Adrenal gland (tissue), 5 donors: ENCODE results near the gene WFDC13.

Experiments
- CTCF ChIP-seq, 6 experiments: fragments of 450-650 bp in 4 of 6; fragments of 200-600 bp in 2 of 6; sonication (generic) in 1 of 6; IDR thresholded peaks; 1 replicate in 5 of 6; 2 replicates in 1 of 6; pipeline versions ENCODE4 v1.5.1 to v1.8.0; 2016 to 2021; ENCODE audit warnings: antibody characterized with exemption in 6 of 6, mild to moderate bottlenecking in 2 of 6, moderate library complexity in 1 of 6
- POLR2A ChIP-seq, 2 donors: fragments of 450-650 bp; IDR thresholded peaks; one replicate each; pipeline ENCODE4 v1.6.1; 2017; ENCODE audit warnings: antibody characterized with exemption in 2 of 2, mild to moderate bottlenecking in 2 of 2, moderate library complexity in 1 of 2
- donor health status: DM: no; HTN: no; CAD: no.

GRCh38 chr20:45727044-45727443, 25.2 kb downstream of the WFDC13 start:
- no peak for TF ChIP-seq CTCF (IDR thresholded peaks at IDR 0.05)
- TF ChIP-seq POLR2A (IDR thresholded peaks at IDR 0.05) = no peak
